ENCODE measurements around the gene KIF4A. TPM values are rescaled to one million over a fixed set of nuclear protein-coding genes. Genes with fewer than 3 reads are reported as not detected.

KIF4A gene
- total and polyA plus RNA-seq, 9 of the 15 experiments (the other 6 are each of a cell fraction or from before 2014, with no cell fraction given) = 13.0 to 42.7 (median 35.9) TPM

DNA sequence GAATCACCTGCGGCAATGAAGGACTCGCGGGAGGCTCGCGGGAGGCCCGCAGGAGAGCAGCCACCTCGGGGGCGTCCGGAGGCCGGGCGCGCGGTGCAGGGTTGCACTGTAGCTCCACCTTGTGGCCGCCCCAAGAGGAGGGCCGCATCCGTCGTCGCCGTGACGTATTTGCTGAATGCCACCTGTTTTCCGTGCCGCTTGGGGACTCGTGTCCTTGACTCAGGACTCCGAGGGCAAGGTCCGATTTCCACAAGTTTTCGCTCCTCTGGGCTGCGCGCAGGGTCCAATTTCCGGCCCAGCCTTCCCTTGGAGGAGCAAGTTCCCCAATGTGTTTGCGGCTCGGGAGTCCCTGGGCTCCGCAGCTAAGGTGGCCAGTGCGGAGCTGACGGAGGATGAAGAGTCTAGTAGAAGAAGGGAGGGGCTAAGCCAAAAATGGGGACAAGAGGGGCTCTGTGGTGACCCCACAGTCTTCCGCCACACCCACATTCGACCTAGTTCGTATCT, 144.0 kb downstream of the KIF4A start (continued):
- TF ChIP-seq GABPB1 (CRISPR knock-in tag; IDR thresholded peaks at IDR 0.05) = no peak
- TF ChIP-seq KLF1 (tag; IDR thresholded peaks at IDR 0.05) = no peak
- TF ChIP-seq PHF8 (IDR thresholded peaks at IDR 0.05; ENCODE audit: borderline replicate concordance, low read length) = peak; percentile 43; the same call in 1 of the 2 replicates
- TF ChIP-seq, protein P1, sequence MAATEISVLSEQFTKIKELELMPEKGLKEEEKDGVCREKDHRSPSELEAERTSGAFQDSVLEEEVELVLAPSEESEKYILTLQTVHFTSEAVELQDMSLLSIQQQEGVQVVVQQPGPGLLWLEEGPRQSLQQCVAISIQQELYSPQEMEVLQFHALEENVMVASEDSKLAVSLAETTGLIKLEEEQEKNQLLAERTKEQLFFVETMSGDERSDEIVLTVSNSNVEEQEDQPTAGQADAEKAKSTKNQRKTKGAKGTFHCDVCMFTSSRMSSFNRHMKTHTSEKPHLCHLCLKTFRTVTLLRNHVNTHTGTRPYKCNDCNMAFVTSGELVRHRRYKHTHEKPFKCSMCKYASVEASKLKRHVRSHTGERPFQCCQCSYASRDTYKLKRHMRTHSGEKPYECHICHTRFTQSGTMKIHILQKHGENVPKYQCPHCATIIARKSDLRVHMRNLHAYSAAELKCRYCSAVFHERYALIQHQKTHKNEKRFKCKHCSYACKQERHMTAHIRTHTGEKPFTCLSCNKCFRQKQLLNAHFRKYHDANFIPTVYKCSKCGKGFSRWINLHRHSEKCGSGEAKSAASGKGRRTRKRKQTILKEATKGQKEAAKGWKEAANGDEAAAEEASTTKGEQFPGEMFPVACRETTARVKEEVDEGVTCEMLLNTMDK (IDR thresholded peaks at IDR 0.05; ENCODE audit: borderline replicate concordance, insufficient read depth, low read depth, low read length, poor library complexity, severe bottlenecking) = peak; percentile 83
- no peak for TF ChIP-seq FOXM1 (IDR thresholded peaks at IDR 0.05; ENCODE audit: low read depth)
- no peak for TF ChIP-seq FOXM1 (CRISPR knock-in tag; IDR thresholded peaks at IDR 0.05; ENCODE audit: low read depth)
- TF ChIP-seq NFE2 (IDR thresholded peaks at IDR 0.05; ENCODE audit: low read depth) = no peak; the same call in 1 of the 2 replicates
- TF ChIP-seq, protein P2, sequence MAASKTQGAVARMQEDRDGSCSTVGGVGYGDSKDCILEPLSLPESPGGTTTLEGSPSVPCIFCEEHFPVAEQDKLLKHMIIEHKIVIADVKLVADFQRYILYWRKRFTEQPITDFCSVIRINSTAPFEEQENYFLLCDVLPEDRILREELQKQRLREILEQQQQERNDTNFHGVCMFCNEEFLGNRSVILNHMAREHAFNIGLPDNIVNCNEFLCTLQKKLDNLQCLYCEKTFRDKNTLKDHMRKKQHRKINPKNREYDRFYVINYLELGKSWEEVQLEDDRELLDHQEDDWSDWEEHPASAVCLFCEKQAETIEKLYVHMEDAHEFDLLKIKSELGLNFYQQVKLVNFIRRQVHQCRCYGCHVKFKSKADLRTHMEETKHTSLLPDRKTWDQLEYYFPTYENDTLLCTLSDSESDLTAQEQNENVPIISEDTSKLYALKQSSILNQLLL (CRISPR knock-in tag; IDR thresholded peaks at IDR 0.05; ENCODE audit: borderline replicate concordance) = no peak
- TF ChIP-seq, protein P3, sequence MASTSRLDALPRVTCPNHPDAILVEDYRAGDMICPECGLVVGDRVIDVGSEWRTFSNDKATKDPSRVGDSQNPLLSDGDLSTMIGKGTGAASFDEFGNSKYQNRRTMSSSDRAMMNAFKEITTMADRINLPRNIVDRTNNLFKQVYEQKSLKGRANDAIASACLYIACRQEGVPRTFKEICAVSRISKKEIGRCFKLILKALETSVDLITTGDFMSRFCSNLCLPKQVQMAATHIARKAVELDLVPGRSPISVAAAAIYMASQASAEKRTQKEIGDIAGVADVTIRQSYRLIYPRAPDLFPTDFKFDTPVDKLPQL (IDR thresholded peaks at IDR 0.05; ENCODE audit: extremely low read depth, insufficient read length) = no peak
- TF ChIP-seq MBD2 (IDR thresholded peaks at IDR 0.05; ENCODE audit: borderline replicate concordance, low read depth) = no peak
- TF ChIP-seq, protein P4, sequence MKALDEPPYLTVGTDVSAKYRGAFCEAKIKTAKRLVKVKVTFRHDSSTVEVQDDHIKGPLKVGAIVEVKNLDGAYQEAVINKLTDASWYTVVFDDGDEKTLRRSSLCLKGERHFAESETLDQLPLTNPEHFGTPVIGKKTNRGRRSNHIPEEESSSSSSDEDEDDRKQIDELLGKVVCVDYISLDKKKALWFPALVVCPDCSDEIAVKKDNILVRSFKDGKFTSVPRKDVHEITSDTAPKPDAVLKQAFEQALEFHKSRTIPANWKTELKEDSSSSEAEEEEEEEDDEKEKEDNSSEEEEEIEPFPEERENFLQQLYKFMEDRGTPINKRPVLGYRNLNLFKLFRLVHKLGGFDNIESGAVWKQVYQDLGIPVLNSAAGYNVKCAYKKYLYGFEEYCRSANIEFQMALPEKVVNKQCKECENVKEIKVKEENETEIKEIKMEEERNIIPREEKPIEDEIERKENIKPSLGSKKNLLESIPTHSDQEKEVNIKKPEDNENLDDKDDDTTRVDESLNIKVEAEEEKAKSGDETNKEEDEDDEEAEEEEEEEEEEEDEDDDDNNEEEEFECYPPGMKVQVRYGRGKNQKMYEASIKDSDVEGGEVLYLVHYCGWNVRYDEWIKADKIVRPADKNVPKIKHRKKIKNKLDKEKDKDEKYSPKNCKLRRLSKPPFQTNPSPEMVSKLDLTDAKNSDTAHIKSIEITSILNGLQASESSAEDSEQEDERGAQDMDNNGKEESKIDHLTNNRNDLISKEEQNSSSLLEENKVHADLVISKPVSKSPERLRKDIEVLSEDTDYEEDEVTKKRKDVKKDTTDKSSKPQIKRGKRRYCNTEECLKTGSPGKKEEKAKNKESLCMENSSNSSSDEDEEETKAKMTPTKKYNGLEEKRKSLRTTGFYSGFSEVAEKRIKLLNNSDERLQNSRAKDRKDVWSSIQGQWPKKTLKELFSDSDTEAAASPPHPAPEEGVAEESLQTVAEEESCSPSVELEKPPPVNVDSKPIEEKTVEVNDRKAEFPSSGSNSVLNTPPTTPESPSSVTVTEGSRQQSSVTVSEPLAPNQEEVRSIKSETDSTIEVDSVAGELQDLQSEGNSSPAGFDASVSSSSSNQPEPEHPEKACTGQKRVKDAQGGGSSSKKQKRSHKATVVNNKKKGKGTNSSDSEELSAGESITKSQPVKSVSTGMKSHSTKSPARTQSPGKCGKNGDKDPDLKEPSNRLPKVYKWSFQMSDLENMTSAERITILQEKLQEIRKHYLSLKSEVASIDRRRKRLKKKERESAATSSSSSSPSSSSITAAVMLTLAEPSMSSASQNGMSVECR (CRISPR knock-in tag; IDR thresholded peaks at IDR 0.05) = no peak
- TF ChIP-seq EZH2 (IDR thresholded peaks at IDR 0.05; ENCODE audit: borderline replicate concordance, low read depth, low read length) = no peak
- TF ChIP-seq TAF15 (IDR thresholded peaks at IDR 0.05; ENCODE audit: low read depth, low read length) = no peak
- no peak for TF ChIP-seq SNRNP70 (optimal IDR thresholded peaks at IDR 0.05; ENCODE audit: low read depth, low read length)
- peak; percentile 25 for TF ChIP-seq SAP30 (IDR thresholded peaks at IDR 0.05; ENCODE audit: borderline replicate concordance, insufficient read depth, low read depth, low read length, poor library complexity, severe bottlenecking)
- TF ChIP-seq, protein P5, sequence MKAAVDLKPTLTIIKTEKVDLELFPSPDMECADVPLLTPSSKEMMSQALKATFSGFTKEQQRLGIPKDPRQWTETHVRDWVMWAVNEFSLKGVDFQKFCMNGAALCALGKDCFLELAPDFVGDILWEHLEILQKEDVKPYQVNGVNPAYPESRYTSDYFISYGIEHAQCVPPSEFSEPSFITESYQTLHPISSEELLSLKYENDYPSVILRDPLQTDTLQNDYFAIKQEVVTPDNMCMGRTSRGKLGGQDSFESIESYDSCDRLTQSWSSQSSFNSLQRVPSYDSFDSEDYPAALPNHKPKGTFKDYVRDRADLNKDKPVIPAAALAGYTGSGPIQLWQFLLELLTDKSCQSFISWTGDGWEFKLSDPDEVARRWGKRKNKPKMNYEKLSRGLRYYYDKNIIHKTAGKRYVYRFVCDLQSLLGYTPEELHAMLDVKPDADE (conservative IDR thresholded peaks at IDR 0.05; ENCODE audit: control insufficient read depth, low read depth, low read length) = no peak

Measured in K562 (cell line).